Measurements from ENCODE around the gene KDM8.

The KDM8 gene

DNA sequence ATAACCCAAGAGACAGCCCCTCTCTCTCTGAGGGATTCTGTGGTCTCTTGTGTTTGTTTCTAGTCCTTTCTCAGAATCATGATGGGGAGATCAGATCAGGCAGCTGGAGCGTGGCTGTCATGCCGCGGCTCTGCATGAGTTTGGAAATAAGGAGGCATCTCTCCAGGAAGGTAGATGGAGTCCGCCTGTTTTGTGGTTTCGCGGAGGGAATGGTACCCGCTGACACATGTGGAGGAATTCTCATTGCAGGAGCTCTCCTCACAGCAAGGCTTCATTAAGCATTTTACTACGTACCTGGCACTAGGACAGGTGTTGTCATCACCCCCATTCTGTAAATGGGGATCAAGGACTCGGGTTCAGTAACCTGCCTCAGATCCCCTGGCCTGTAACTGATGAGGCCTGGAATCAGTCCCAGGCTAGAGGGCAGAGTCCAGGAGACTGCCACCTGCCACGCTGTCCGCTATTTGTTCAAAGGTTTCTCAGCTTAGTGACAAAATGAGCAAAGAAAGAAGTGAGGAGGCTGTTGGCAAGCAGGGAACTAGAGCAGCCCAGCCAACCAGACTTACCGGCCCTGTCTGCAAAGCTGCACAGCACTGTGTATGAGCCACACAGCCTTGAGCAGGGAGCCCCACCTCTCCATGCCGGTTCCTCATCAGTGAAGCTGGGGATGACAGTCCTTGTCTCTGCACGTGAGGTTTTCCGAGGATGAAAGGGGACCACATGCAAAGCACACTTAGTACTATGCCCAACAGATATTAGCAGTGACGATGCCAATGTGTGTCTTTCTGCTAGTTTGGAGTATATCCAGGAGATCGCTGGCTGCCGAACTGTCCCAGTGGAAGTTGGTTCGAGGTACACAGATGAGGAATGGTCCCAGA is 11.0 kb downstream of the KDM8 start:
- no peak for FAIRE-seq
- no peak for DNase-seq (ENCODE audit: insufficient read length, low spot score)

DNA sequence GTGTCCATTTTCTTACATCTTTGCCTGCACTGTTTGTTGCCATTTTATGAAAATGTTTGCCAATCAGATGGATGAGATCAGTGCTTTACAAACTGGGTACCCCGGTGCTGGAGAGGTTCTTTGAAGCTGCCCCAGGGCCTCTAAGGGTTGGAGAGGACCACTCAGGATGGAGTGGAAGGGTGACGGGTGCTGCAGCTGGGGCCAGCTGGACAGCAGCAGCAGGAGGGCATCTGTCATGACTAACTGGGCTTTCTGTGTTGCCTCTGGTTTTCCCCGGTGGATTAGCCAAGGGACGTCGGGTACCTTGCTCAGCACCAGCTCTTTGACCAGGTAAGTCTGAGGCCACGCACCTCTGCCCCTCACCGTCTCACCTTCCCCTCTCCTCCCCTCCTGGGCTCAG is 12.3 kb downstream of the KDM8 start:
- DNase-seq (ENCODE audit: insufficient read length, low spot score) (no peak), FAIRE-seq (no peak)

DNA sequence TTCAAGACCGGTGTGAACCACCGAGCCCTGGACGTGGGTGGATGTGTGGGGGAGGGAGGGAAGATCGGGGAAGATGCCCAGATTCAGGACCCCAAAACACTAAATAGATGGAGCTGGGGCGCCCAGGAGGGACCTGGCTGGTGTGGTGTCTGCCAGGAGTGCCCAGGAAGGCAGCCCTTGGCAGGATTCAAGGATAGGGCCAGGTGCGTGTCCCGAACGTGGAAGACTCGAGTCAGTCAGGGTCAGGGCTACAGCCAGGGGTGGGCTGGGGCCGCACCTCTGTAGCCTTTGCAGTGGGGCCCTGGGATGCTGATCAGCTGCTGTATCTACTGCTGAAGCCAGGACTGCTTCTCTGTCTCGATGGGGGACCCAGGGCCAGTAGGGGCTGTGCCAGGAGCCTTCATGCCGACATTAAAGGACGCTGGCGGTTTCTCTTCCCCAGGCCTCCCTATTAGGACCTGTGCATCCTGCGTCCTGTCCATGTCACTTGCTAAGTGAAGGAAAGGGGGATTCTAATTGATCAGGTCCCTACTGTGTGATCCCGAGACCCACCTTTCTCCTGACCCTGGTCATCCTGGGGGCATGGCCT is 13.1 kb downstream of the KDM8 start:
- FAIRE-seq (no peak), DNase-seq (ENCODE audit: insufficient read length, low spot score) (no peak)

DNA sequence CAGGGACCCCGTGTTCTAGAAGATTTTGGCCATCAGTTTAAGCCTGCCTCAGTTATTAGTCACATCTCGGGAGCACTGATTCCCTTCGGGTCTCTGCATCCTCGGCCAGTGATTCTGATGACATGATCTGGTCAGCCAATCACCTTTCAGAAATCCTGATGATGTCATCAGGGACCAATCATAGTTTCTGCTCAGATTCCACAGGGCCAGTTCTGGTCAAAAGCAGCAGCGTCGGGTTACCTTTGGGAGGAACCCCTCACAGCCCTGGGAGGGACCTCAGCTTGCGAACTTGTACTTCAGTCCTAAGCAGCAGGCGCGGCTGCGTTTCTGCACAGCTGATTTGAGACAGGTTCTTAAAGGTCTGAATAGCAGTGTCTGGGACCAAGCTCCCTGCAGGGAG is 13.9 kb downstream of the KDM8 start:
- DNase-seq (ENCODE audit: insufficient read length, low spot score), result no peak
- FAIRE-seq, result no peak

DNA sequence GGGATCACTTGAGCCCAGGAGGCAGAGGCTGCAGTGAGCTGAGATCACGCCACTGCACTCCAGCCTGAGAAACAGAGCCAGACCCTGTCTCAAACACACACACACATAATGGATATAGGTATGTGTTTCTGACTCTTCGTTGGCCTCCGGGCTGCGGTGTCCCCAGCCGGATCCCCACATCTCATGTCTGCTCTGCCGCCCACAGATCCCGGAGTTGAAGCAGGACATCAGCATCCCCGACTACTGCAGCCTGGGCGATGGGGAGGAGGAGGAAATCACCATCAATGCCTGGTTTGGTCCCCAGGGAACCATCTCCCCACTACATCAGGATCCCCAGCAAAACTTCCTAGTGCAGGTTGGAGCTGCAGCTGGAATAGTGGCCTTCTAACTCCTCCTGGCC is 15.4 kb downstream of the KDM8 start:
- FAIRE-seq (no peak), DNase-seq (ENCODE audit: insufficient read length, low spot score) (no peak)

DNA sequence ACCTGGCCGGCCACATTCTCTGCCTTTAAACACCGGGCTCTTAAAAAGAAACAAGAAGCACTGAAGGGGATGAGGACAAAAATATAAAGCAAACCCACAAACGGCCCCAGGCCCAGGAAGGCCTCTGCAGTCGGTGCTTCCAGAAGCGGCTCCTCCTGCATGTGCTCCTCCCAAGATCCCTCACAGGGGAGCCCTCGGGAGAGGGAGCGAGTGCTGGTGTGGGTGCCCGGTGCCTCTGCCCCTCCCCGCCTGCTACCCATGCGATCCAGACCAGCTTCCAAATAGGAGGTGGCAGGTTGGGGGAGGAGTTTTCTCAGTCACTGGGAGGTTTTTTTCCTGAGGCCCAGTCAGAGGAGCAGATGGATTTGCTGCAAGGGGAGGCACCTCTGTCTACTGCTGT is 15.8 kb downstream of the KDM8 start:
- no peak for FAIRE-seq

DNA sequence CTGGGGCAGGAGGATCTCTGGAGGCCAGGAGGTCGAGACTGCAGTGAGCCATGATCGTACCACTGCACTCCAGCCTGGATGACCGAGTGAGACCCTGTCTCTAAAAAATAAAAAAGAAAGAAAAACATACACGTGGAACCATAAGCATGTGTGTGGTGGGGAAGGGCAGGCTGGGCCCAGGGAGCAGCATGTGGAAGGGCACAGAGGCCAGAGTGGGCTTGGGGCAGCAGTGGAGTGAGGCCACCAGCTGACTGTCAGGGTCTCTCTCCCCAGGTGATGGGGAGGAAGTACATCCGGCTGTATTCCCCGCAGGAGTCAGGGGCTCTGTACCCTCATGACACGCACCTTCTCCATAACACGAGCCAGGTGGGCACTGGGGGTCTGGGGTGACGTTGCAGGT is 16.8 kb downstream of the KDM8 start:
- no peak for FAIRE-seq

More for the DNA sequence above, 15.8 kb downstream of the KDM8 start:
- DNase-seq (ENCODE audit: insufficient read length, low spot score), result no peak

DNA sequence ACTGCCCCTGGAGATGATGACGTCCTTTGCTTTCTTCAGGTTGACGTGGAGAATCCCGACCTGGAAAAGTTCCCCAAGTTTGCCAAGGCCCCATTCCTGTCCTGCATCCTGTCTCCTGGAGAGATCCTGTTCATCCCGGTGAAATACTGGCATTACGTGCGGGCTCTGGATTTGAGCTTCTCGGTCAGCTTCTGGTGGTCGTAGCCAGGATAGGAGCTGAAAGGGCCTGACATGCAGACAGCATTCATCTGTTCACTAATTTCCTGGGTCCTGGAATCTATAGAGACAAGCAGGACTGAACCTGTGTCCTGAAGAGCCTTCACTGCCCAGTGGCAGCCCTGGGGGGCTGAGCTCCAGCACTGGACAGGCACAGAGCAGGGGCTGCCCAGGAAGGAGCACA is 17.2 kb downstream of the KDM8 start:
- DNase-seq (ENCODE audit: insufficient read length, low spot score) (no peak), FAIRE-seq (no peak)

More for the DNA sequence above, 16.8 kb downstream of the KDM8 start:
- DNase-seq (ENCODE audit: insufficient read length, low spot score), result no peak

DNA sequence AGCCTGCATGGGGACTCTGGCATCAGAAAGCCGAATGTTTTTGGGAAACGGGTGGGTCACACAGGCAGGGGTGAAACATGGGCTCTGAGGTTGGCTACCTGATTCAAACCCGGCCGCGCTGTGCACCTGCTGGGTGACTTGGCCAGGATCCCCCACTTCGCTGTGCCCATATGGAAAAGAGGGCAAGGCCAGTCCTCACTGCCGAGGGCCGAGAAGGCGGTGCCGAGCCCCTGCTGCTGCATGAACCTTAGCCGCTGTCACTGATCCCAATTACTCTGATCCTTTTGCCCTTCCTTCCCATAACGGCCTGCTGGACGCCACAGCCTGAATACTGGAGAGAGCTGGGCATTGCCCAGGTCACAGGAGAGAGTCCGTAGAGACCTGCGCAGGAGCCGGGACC is 17.7 kb downstream of the KDM8 start:
- FAIRE-seq, result no peak

DNA sequence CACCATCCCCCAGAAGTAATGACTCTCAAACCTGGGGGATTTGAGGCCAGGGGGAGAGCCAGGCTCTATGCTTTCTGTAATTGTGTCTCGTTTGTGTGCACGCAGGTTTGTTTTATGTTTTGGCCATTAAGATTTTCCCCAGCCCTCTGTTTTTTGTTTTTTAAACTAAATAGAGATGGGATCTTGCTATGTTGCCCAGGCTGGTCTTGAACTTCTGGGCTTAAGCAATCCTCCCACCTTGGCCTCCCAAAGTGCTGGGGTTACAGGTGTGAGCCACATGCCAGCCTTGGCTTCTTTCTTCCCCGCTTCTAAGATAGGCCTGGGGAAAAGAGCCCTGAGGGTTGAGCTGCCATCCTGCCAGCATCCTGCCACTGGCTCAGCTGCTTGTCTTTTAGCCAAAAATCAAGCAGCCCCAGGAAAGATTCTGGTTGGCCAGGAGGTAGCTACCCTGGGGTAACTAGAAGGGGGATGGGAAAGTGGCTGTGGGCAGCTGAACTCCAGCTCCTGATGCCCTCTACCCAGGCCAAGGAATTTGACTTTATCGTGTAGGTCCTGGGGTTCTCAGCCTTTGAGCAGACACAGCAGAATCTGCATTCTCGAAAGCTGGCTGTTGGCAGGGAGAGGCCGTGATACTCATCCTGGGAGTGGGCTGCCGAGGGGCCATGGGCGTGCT is 18.4 kb downstream of the KDM8 start:
- DNase-seq (ENCODE audit: insufficient read length, low spot score), result no peak
- FAIRE-seq, result no peak

More for the DNA sequence above, 17.7 kb downstream of the KDM8 start:
- no peak for DNase-seq (ENCODE audit: insufficient read length, low spot score)

DNA sequence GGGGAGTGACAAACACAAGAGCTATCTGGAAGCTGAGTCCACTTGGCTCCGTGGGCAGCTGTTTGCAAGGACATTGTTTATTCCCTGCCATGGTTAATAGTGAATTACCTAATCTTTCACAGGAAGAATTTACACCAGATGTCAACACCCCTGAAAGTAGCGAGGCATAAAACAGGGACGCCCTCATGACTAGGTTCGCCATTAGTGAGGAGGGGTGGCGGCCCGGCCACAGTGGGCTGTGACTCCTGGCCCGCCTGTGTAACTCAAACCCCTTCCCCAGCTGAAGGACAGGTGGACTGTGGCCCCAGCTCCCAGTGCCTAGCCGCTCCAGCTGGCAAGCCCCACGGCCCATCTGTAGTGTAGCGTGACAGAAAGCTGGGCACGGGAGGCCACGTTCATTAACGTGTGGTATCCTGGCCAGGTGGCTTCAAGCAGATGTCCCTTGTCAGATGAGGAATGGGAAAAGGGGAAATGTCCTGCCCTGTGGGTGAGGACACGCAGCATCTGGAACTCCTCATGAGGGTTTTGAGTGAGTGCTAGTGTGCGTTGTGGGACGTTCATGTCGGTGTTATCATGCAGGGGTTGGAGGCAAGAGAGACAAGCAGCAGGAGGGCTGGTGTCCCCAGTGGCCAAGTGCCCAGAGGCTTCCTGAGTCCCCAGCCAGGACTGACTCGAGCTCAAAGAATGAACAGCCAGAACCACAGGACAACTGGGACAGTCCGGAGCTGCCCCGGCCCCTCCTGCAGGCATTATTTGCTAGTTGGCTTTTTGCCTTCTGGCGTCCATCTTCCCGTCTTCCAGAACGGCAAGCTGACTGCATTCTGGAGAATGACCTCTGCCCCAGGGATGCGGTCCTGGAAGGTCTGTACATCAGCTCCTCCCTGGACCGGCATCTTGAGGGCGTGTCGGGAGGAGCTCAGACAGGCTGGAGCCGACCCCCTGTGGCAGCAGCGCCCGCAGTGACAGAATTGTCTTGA is 19.2 kb downstream of the KDM8 start:
- no peak for FAIRE-seq
- DNase-seq (ENCODE audit: insufficient read length, low spot score), result no peak

DNA sequence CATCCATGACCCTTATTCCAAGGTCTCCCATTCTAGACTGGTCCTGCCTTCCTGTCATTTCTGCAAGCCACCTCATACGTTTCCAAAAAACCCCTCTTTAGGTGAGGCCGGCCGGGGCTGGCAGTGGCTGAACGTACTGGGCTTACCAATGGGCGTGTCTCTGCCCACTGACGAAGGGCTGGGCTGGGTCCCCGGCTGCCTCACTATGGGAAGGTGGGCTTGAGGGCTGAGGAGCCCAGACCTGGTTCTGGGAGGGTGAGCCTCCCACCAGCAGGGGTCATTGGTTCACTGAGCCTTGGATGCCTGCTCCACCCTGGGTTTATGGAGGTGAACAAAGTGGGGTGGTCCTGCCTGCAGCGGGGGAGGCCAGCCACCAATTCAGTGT is 19.9 kb downstream of the KDM8 start:
- FAIRE-seq (no peak), DNase-seq (ENCODE audit: insufficient read length, low spot score) (no peak)

DNA sequence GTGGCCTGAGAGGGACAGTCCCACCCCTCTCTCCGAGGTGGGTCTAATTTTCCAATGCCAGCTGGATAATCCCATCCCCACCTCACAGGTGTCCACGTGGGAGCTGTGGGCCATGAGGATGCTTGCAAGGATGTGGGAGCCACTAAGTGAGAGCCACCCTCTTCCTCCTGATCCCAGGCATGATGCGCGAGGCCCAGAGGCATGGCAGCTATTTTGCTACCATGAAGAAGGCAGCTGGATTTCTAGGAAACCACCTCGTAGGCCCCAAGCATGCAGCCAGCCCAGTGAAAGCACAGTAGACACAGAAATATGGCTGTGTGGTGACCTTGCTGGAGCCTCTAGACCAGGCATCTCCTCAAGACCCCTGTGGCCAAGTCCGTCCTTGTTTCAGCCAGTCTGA is 20.4 kb downstream of the KDM8 start:
- FAIRE-seq (no peak), DNase-seq (ENCODE audit: insufficient read length, low spot score) (no peak)

DNA sequence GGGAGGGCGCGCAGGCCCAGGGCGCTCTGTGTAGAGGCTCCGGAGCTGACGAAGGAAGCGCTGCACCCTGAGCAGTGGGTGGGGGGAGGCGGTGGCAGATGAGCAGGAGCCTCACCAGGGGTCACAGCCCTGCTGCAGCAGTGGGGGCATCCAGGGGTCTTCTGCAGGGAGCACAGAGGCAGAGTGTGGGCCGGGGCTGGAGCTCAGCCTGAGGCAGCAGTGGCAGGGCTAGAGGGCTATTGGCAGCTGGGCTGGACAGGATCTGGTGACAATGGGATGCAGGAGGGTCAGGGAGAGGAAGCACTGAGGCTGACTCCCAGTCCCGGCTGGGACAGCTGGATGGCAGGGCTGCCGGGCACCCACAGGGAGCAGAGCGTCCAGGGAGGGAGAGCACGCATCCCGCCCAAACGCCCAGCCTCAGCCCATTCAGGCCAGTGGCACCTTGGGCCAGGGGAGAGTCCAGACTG is 21.0 kb downstream of the KDM8 start:
- no peak for FAIRE-seq
- no peak for DNase-seq (ENCODE audit: insufficient read length, low spot score)

DNA sequence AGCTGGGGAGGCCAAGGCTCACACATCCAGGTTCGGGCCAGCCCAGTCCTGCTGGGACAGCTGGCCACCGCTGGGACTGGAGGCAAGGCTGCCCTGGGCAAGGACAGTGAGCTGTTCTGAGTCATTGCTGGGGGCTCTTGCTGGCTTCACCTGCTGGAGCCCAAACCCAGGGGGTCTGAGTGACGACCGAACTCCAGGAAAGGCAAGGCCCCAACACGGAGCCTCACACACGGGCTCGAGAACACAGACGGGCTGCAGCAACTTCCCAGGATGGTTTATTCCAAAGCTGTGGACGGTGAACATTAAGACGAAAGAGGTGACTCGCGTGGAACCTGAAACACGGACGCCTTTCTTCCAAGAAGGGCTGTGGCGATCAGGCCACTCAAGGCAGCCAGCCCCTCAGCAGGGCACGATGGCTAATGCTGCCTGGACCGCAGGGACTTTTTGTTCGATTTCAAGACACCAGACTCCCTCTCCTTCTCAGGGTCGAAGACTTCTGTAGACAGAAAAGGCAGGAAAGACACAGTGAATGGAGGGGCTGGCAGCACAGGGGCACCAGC is 21.5 kb downstream of the KDM8 start:
- no peak for FAIRE-seq
- no peak for DNase-seq (ENCODE audit: insufficient read length, low spot score)

DNA sequence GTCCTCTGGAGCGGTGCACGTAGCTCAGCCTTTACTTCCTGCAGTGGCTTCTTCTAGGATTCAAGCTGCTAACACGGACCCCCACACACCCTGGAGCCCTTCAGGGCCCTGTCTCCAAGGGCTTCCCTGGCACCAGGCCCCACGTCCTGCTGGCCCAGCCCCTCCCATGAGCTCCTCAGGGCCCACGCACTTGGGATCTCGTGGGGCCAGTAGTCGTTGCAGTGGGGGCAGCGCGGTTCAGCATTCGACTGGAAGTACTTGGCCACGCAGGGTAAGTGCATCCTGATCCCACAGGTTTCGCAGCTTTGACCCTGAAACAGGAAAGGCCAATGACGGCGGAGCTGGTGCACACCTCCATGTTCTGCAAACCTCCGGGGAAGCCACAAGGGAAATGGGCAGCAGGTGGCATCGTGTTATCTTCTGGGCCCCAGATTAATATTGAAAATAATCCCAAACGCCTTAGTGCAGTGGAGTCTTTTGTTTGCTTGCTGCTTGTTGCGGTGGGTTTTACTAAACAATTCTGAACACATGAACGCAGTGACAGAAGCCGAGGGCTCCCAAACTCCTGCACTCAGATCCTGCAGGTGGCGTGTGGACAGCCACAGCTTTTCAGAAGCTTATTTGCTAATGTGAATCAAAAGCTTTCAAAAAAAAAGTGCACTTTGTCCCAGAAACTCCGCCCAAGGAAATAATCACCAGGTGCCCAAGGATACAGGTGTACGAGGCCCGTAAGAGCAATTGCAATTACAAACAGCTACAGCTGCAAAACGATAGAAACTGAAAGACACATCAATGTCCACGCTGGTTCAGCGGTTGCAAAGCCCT is 22.4 kb downstream of the KDM8 start:
- DNase-seq (ENCODE audit: insufficient read length, low spot score) (no peak), FAIRE-seq (no peak)

DNA sequence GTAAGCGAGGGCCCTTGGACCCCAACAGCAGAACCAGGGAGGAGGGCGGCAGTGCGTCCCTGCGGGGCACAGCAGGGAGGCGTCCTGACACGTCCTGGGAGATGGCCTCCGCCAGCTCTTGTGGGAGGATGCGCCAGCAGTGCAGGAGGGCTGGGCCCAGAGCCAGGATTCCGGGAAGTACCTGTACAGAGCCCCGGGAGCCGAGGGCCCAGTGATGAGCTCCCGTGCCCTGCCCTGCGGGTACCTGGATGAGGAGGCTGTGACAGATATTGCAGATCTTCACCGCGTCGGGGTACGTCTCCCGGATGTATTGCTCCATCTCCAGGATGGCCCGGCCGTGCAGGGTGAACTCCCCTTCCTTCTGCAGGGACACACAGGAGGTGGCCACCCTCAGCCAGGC is 23.1 kb downstream of the KDM8 start:
- no peak for FAIRE-seq
- no peak for DNase-seq (ENCODE audit: insufficient read length, low spot score)

DNA sequence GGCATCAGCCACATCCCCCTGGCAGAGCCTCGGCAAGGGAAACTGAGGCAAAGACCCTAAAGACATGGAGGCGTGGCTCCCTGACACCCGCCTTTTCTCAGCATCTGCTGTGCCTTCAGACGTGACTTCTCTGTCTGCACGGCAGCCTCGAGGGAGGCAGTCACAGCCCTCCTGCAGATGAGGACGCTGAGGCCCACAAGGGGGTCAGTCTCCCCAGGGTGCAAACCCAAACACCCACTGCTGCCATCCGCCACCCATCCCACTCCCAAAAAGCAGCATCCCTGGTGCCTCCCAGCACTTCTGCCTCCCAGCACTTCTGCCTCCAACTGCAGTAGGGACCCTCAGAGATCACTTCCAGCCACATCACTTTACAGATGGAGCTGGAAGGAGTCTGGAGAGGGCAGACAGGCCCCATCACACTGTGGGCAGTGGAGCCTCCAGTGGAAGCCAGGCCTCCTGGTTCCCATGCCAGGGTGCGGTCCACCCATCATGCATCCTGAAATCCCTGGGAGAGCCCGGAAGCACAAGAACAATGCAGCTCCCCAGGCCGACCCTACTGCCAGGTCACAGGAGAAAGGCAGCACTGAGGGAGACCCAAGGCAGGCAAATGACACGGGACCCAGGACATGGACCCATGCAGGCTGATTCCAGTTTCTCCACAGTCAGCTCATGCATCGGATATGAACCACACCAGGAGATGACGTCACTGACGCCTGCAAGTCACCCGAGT is 23.8 kb downstream of the KDM8 start:
- FAIRE-seq (no peak), DNase-seq (ENCODE audit: insufficient read length, low spot score) (no peak)

DNA sequence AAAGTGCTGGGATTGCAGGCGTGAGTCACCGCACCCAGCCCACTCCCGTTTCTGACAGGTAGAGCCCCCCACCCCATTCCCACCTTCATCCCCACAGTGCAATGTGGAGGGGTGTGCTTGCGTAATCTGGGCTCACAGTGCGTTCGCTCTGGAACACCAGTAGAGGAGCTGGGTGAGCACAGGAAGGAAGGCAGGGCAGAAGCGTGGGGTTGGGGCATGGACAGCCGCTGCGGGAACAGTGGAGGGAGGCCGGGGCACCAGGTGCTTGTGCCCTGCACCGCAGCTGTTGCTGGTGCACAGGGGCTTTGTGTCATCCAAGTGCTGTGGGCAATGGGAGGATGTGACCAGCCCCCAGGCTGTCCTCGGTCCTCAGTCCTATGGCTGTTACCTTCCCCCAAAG is 24.7 kb downstream of the KDM8 start:
- no peak for DNase-seq (ENCODE audit: insufficient read length, low spot score)
- no peak for FAIRE-seq

All from HTR-8/SVneo (cell line).